Activated CD8-positive, alpha-beta T cell treated with anti-CD3 and anti-CD28 coated beads for 36 hours (primary cell): ENCODE data around the gene SMURF1. TPM values are rescaled to one million over a fixed set of nuclear protein-coding genes. Genes with fewer than 3 reads are reported as not detected.
A peak's percentile ranks its signal among the peaks of the same experiment; 100 is the strongest.

Experiments used
- ATAC-seq: fragments of 200-7000 bp; cut with Tn5 transposase; one replicate; pipeline ENCODE4 v1.10.0; 2021; ENCODE audit warnings: mild to moderate bottlenecking, moderate library complexity
- CTCF ChIA-PET: fragments of 350-600 bp; sonication (Branson Sonifier 250); formaldehyde crosslinking; loops from one replicate; lab custom pipeline; 2021; ENCODE audit warnings: antibody characterized with exemption; lab: Charles Lee
- POLR2A ChIA-PET: fragments of 350-600 bp; sonication (Branson Sonifier 250); formaldehyde crosslinking; loops from one replicate; lab custom pipeline; 2021; ENCODE audit warnings: antibody characterized with exemption; lab: Charles Lee
- DNase-seq: peaks from one replicate; pipeline ENCODE4 v3.0.0-alpha.2; 2020
- H3K27ac Mint-ChIP-seq: one replicate; pipeline ENCODE4 v1.8.0; 2021; ENCODE audit warnings: mild to moderate bottlenecking, mixed read lengths
- H3K27me3 Mint-ChIP-seq: one replicate; pipeline ENCODE4 v1.8.0; 2021; ENCODE audit warnings: mixed read lengths
- H3K36me3 Mint-ChIP-seq: one replicate; pipeline ENCODE4 v1.8.0; 2021; ENCODE audit warnings: low read depth, mixed read lengths
- H3K4me1 Mint-ChIP-seq: one replicate; pipeline ENCODE4 v1.8.0; 2021; ENCODE audit warnings: low read depth, mixed read lengths
- H3K4me3 Mint-ChIP-seq: one replicate; pipeline ENCODE4 v1.8.0; 2021; ENCODE audit warnings: mild to moderate bottlenecking, moderate library complexity, mixed read lengths
- H3K9me3 Mint-ChIP-seq: one replicate; pipeline ENCODE4 v1.8.0; 2021; ENCODE audit warnings: mixed read lengths
- intact Hi-C: fragments of 100-400 bp; cut with micrococcal nuclease; formaldehyde crosslinking; loops from one replicate; pipeline ENCODE4 v1.10.0; 2022
- total RNA-seq, 2 experiments: library from RNA; stranded (reverse); gene quantifications; one replicate each; pipeline ENCODE4 v1.2.3, GENCODE V29; 2021
- TF ChIP-seq, protein P1 (sequence below): fragments of 200-600 bp; IDR thresholded peaks from one replicate; pipeline ENCODE4 v1.8.0; 2022; ENCODE audit warnings: antibody characterized with exemption, mild to moderate bottlenecking

SMURF1 gene
- 1 to 10 TPM; 8.3 to 9.4 TPM for total RNA-seq

DNA sequence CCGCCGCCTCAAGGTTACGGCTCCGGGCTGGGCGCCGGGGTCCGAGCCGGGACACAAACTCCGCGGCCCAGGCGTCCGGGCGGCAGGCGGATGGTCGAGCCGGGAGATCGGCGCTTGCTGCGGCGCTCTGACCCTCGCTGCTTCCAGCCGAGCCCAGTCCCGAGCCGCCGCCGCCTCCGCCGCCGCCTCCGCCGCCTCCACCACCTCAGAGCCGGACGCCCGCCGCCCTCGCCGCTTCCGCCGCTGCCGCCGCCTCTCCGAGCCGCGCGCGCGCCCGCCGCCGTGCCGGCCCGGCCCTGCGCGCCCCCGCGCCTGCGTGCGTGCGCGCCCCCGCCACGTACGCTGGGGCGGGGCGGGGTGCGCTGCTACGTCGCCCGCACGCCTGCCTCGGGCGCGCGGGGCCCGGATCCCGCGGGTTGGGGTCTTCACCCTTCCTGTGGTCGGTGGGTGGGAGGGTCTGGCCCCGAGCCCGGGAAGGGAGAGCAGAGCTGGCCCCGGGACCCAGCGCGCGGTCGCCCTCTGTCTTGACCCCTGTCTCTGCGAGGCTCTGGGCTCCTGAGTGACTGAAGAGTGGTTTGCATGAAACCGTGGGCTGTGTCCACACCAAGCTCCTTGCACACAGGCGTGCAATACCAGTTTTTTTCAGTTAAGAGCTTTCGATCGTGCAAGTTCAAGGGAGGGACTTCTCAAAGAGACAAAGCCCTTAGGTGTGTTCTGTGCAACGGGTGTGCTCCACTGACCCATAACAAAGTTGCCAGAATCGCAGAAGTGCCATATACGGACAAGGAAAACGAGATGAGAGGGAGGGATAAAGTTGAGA, at the start of gene SMURF1:
Gene SMURF1 (minus strand): TSS at position 256 of the 820 bp plus-strand sequence. CDS start 328 bp downstream, outside the sequence.
- Mint-ChIP-seq H3K4me1 (peaks cover 33% of the 10 kb centered on the region), H3K36me3 (peaks cover 6% of the 10 kb centered on the region), H3K27me3 (no peaks in the 10 kb centered on the region), H3K27ac (peak within 1 kb of the TSS; percentile 87), H3K4me3 (peak within 1 kb of the TSS; percentile 96), H3K9me3 (no peaks in the 10 kb centered on the region)
- DNase-seq (peak; percentile 69), ATAC-seq (peak; percentile 55)
- intact Hi-C loops: no loop called here
- ChIA-PET CTCF (interaction anchor here (0.6 to 1.0 kb wide), 4 partner anchors 31 to 169 kb away, joined by 3 to 5 read pairs (median 3); no protein-coding TSS in a partner anchor), POLR2A (interaction anchor here (1.3 to 1.9 kb wide), 2 partner anchors 10 to 181 kb away, joined by 4 to 5 read pairs; partner anchors contain the start of gene ARPC1A)
- TF ChIP-seq, protein P1, sequence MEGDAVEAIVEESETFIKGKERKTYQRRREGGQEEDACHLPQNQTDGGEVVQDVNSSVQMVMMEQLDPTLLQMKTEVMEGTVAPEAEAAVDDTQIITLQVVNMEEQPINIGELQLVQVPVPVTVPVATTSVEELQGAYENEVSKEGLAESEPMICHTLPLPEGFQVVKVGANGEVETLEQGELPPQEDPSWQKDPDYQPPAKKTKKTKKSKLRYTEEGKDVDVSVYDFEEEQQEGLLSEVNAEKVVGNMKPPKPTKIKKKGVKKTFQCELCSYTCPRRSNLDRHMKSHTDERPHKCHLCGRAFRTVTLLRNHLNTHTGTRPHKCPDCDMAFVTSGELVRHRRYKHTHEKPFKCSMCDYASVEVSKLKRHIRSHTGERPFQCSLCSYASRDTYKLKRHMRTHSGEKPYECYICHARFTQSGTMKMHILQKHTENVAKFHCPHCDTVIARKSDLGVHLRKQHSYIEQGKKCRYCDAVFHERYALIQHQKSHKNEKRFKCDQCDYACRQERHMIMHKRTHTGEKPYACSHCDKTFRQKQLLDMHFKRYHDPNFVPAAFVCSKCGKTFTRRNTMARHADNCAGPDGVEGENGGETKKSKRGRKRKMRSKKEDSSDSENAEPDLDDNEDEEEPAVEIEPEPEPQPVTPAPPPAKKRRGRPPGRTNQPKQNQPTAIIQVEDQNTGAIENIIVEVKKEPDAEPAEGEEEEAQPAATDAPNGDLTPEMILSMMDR: no peak

DNA sequence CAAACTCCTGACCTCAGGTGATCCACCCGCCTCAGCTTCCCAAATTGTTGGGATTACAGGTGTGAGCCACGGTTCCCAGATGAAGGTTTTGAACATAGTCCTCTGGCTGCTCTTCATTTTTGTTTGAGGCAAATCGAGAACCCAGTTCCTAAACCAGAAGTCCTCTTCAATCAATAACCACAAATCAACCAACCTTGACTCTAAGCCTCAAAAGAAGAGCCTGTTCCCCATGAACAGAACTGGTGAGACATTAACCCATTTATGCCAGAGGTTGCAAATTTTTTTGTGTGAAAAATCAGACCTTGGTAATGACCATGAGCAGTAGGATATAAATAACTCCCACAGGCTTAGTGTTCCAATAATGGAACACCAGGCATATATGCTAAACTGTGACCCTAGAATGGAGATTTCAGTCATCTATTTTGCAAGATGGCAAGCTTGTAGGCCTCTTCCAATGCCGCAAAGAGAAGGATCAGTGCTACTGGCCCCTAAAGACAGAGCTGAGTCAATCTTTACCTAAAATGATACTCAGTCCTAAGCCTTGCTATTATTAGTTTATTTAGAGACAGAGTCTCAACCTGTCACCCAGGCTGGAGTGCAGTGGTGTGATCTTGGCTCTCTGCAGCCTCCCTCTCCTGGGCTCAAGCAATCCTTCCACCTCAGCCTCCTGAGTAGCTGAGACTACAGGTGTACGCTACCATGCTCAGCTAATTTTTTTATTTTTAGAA, 48.1 kb upstream of the SMURF1 start:
- TF ChIP-seq, protein P1: no peak
- H3K4me1 Mint-ChIP-seq: peaks cover 2% of the 10 kb centered on the region
- ATAC-seq (no peak), DNase-seq (no peak)
- peaks cover 3% of the 10 kb centered on the region for H3K27me3 Mint-ChIP-seq
- H3K4me3 Mint-ChIP-seq: no peak overlapping the region
- peaks cover 3% of the 10 kb centered on the region for H3K9me3 Mint-ChIP-seq
- intact Hi-C loops: no loop called here
- H3K27ac Mint-ChIP-seq: no peak overlapping the region
- no peaks in the 10 kb centered on the region for H3K36me3 Mint-ChIP-seq
- ChIA-PET POLR2A (no interaction called here), CTCF (no interaction called here)

DNA sequence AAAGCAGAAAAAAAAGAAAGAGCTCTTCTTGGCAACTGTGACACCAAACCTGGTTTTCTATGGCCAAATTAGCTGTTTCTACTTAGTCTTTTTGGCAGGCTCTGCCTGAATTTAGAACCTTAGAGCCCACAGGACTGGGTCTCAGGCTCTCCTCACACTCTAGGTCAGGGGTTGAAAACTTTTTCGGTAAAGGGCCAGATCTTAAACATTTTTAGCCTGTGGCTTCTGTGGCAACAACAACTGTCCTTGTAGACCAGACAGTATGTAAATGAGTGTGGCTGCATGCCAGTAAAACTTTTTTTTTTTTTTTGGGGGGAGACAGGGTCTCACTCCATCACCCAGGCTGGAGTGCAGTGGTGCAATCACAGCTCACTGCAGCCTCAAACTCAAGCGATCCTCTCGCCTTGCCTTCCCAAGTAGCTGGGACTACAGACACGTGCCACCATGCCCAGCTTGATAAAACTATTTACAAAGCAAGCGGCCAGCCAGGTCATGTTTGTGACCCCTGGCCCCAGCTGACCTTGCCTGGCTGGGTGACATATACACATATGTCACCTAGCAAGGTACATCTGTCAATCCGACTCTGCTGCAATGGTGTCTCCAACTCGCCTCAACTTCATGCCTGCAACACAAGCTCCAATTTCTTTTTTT, 46.6 kb upstream of the SMURF1 start:
- no peak for DNase-seq
- Mint-ChIP-seq H3K36me3 (no peaks in the 10 kb centered on the region), H3K9me3 (no peaks in the 10 kb centered on the region), H3K4me1 (no peaks in the 10 kb centered on the region), H3K27ac (no peak overlapping the region), H3K27me3 (peaks cover 3% of the 10 kb centered on the region), H3K4me3 (no peak overlapping the region)
- intact Hi-C loops: no loop called here
- no peak for ATAC-seq
- TF ChIP-seq, protein P1: no peak
- CTCF ChIA-PET: interaction anchor here (0.5 to 0.8 kb wide), 2 partner anchors 8 to 103 kb away, joined by 3 read pairs; no protein-coding TSS in a partner anchor
- POLR2A ChIA-PET: no interaction called here

DNA sequence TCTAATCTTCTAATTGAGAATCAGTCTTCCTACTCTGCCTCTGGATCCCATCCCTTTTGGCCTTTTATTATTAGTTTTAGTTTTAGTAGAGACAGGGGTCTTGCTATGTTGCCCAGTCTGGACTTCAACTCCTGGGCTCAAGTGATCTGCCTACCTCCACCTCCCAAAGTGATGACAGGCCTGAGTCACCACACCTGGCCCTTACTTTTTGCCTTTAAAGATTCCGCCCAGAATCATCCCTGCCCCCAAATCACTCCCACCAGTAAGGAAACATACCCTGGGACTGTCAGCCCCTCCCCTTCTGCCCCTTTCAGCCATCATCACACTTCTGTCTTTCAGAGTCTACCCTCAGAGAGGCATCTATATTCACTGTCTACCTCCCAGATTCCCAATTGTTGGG, 45.3 kb upstream of the SMURF1 start:
- Mint-ChIP-seq H3K9me3 (no peaks in the 10 kb centered on the region), H3K4me3 (no peak overlapping the region), H3K27ac (no peak overlapping the region), H3K4me1 (no peaks in the 10 kb centered on the region), H3K36me3 (no peaks in the 10 kb centered on the region), H3K27me3 (peaks cover 3% of the 10 kb centered on the region)
- ATAC-seq (no peak), DNase-seq (no peak)
- TF ChIP-seq, protein P1: no peak
- intact Hi-C loops: no loop called here
- ChIA-PET POLR2A (no interaction called here), CTCF (no interaction called here)
